HCT116 (cell line): ENCODE results near the gene RCOR1. TPM values are rescaled to one million over a fixed set of nuclear protein-coding genes. Genes with fewer than 3 reads are reported as not detected.
A peak's percentile ranks its signal among the peaks of the same experiment; 100 is the strongest.

Experiments
- ATAC-seq: fragments of 200-7000 bp; cut with Tn5 transposase; 2 replicates; pipeline ENCODE4 v1.9.1; 2020; ENCODE audit warnings: mild to moderate bottlenecking, moderate library complexity
- BruUV-seq: library from RNA; stranded (reverse); fragments of 400-500 nt; replicated peaks from 2 replicates; lab custom pipeline; 2021; lab: Mats Ljungman, UMichigan
- CTCF ChIA-PET: fragments of 300-600 bp; sonication (Branson Sonifier 250); formaldehyde crosslinking; loops from one replicate; lab custom pipeline; 2021; ENCODE audit warnings: antibody characterized with exemption; lab: Charles Lee
- POLR2A ChIA-PET: fragments of 300-600, 350-600 bp; sonication (Branson Sonifier 250); formaldehyde crosslinking; loops from one replicate; lab custom pipeline; 2021; ENCODE audit warnings: antibody characterized with exemption; lab: Charles Lee
- RAD21 ChIA-PET, 2 experiments: fragments of 300-600 bp; sonication (Branson Sonifier 250); formaldehyde crosslinking; loops; one replicate each; lab custom pipeline; 2023; ENCODE audit warnings: low total read pairs in 2 of 2; ENCODE audit not compliant: uncharacterized antibody in 2 of 2, unreplicated experiment in 2 of 2, low non-redundant PET in 1 of 2; lab: Charles Lee
- DNase-seq: peaks from one replicate; pipeline ENCODE4 v3.0.0-alpha.2; 2010; ENCODE audit warnings: low read depth, low spot score
- H2AFZ ChIP-seq: fragments of 200-600 bp; shearing (Covaris generic), sonication (generic); 2 replicates; pipeline ENCODE4 v1.6.1; 2017; ENCODE audit warnings: low read depth, mixed run types, mixed read lengths, antibody characterized with exemption, low read length; ENCODE audit not compliant: poor library complexity, severe bottlenecking
- H3K27ac ChIP-seq: 2 replicates; pipeline ENCODE4 v1.5.1; 2012; ENCODE audit warnings: low read depth, low read length
- H3K27me3 ChIP-seq: fragments of 200-600 bp; sonication (generic); 2 replicates; pipeline ENCODE4 v1.6.1; 2016; ENCODE audit warnings: mixed run types, low read length, mixed read lengths; ENCODE audit not compliant: insufficient read depth
- H3K36me3 ChIP-seq, 2 experiments: fragments of 200-500 bp in 1 of 2; fragments of 200-600 bp in 1 of 2; sonication (Bioruptor generic) in 1 of 2; sonication (generic) in 1 of 2; 2 replicates each; pipeline versions ENCODE4 v1.5.1 to v1.6.1; 2014 to 2016; ENCODE audit warnings: low read length in 2 of 2, inconsistent platforms in 1 of 2, mixed read lengths in 1 of 2, mixed run types in 1 of 2; ENCODE audit not compliant: insufficient read depth in 2 of 2, control insufficient read depth in 1 of 2
- H3K4me1 ChIP-seq, 2 experiments: fragments of 200-600 bp in 1 of 2; sonication (generic) in 1 of 2; 2 replicates each; pipeline versions ENCODE4 v1.5.1 to v1.6.1; 2012 to 2017; ENCODE audit warnings: low read length in 2 of 2, inconsistent platforms in 1 of 2, mild to moderate bottlenecking in 1 of 2, mixed read lengths in 1 of 2, mixed run types in 1 of 2, moderate library complexity in 1 of 2; ENCODE audit not compliant: insufficient read depth in 2 of 2, control insufficient read depth in 1 of 2
- H3K4me2 ChIP-seq: fragments of 200-600 bp; sonication (generic); 2 replicates; pipeline ENCODE4 v1.6.1; 2017; ENCODE audit warnings: mixed run types, low read length, mixed read lengths
- H3K4me3 ChIP-seq, 2 experiments: fragments of 200-600 bp in 1 of 2; sonication (generic) in 1 of 2; replicated peaks in 1 of 2; 2 replicates each; pipeline ENCODE4 v1.5.1; 2011 to 2016; ENCODE audit warnings: low read length in 2 of 2, control low read depth in 1 of 2, low read depth in 1 of 2, mild to moderate bottlenecking in 1 of 2, mixed read lengths in 1 of 2, mixed run types in 1 of 2
- H3K79me2 ChIP-seq: fragments of 200-600 bp; sonication (generic); 2 replicates; pipeline ENCODE4 v1.6.1; 2017; ENCODE audit warnings: mild to moderate bottlenecking, mixed run types, low read length, moderate library complexity, mixed read lengths; ENCODE audit not compliant: insufficient read depth
- H3K9ac ChIP-seq: fragments of 200-600 bp; sonication (generic); 2 replicates; pipeline ENCODE4 v1.6.1; 2016; ENCODE audit warnings: low read length, mixed read lengths
- H3K9me2 ChIP-seq: fragments of 200-600 bp; sonication (generic), shearing (Covaris generic); 2 replicates; pipeline ENCODE4 v1.6.1; 2017; ENCODE audit warnings: mixed run types, mild to moderate bottlenecking, moderate library complexity; ENCODE audit not compliant: insufficient read depth
- H3K9me3 ChIP-seq, 2 experiments: fragments of 200-500 bp in 1 of 2; fragments of 200-600 bp in 1 of 2; sonication (Bioruptor generic) in 1 of 2; sonication (generic) in 1 of 2; 2 replicates each; pipeline ENCODE4 v1.6.1; 2014 to 2017; ENCODE audit warnings: low read length in 2 of 2, mixed read lengths in 2 of 2, inconsistent platforms in 1 of 2, low read depth in 1 of 2, mild to moderate bottlenecking in 1 of 2, mixed run types in 1 of 2, moderate library complexity in 1 of 2; ENCODE audit not compliant: control insufficient read depth in 1 of 2, insufficient read depth in 1 of 2
- H4K20me1 ChIP-seq: fragments of 200-600 bp; sonication (generic), shearing (Covaris generic); 2 replicates; pipeline ENCODE4 v1.6.1; 2017; ENCODE audit warnings: mixed run types, mild to moderate bottlenecking, moderate library complexity; ENCODE audit not compliant: insufficient read depth
- ATF3 ChIP-seq: IDR thresholded peaks from 2 replicates; pipeline ENCODE4 v1.6.1; 2012
- CBX3 ChIP-seq: IDR thresholded peaks from 2 replicates; pipeline ENCODE4 v1.6.1; 2012; ENCODE audit warnings: low read depth
- CEBPB ChIP-seq: IDR thresholded peaks from 2 replicates; pipeline ENCODE4 v1.6.1; 2012; ENCODE audit warnings: low read depth
- CTCF ChIP-seq, 3 experiments: fragments of 200-600 bp in 1 of 3; sonication (generic) in 1 of 3; IDR thresholded peaks in 2 of 3; conservative IDR thresholded peaks in 1 of 3; 2 replicates each; pipeline ENCODE4 v1.5.1; 2012 to 2017; ENCODE audit warnings: low read depth in 2 of 3, low read length in 2 of 3, antibody characterized with exemption in 1 of 3, borderline replicate concordance in 1 of 3, control low read depth in 1 of 3, mild to moderate bottlenecking in 1 of 3, mixed read lengths in 1 of 3, mixed run types in 1 of 3, moderate library complexity in 1 of 3; ENCODE audit not compliant: insufficient read depth in 1 of 3
- EGR1 ChIP-seq: IDR thresholded peaks from 2 replicates; pipeline ENCODE4 v1.6.1; 2012; ENCODE audit warnings: low read depth
- ELF1 ChIP-seq: IDR thresholded peaks from 2 replicates; pipeline ENCODE4 v1.6.1; 2012; ENCODE audit warnings: low read depth, borderline replicate concordance
- FOSL1 ChIP-seq: IDR thresholded peaks from 2 replicates; pipeline ENCODE4 v1.6.1; 2012; ENCODE audit warnings: low read depth
- MAX ChIP-seq: IDR thresholded peaks from 2 replicates; pipeline ENCODE4 v1.6.1; 2012
- POLR2A ChIP-seq: IDR thresholded peaks from 2 replicates; pipeline ENCODE4 v1.7.0; 2011; ENCODE audit warnings: borderline replicate concordance; ENCODE audit not compliant: insufficient read depth, insufficient read length; ENCODE audit errors: extremely low read depth
- POLR2AphosphoS5 ChIP-seq: IDR thresholded peaks from 2 replicates; pipeline ENCODE4 v1.6.1; 2011; ENCODE audit warnings: mild to moderate bottlenecking, low read depth, low read length, moderate library complexity
- SIN3A ChIP-seq: IDR thresholded peaks from 2 replicates; pipeline ENCODE4 v1.6.1; 2012; ENCODE audit warnings: low read depth
- TCF7L2 ChIP-seq: IDR thresholded peaks from 2 replicates; pipeline ENCODE4 v1.7.0; 2011; ENCODE audit warnings: borderline replicate concordance, inconsistent platforms; ENCODE audit not compliant: insufficient read depth, insufficient read length; ENCODE audit errors: extremely low read depth
- YY1 ChIP-seq: IDR thresholded peaks from 2 replicates; pipeline ENCODE4 v1.6.1; 2011; ENCODE audit warnings: low read length, low read depth, moderate library complexity, mild to moderate bottlenecking; ENCODE audit not compliant: insufficient replicate concordance; ENCODE audit errors: extremely low read depth
- ZBTB33 ChIP-seq: IDR thresholded peaks from 2 replicates; pipeline ENCODE4 v1.6.1; 2011; ENCODE audit warnings: mild to moderate bottlenecking, low read length, moderate library complexity; ENCODE audit not compliant: insufficient replicate concordance; ENCODE audit errors: extremely low read depth
- ZFX ChIP-seq: fragments of 450-650 bp; IDR thresholded peaks from 2 replicates; pipeline ENCODE4 v1.6.1; 2017
- ZNF274 ChIP-seq: fragments of 200-500 bp; sonication (Bioruptor generic); IDR thresholded peaks from 2 replicates; pipeline ENCODE4 v1.6.1; 2014; ENCODE audit warnings: mild to moderate bottlenecking, low read depth, low read length, inconsistent platforms
- intact Hi-C: fragments of 100-400 bp; cut with micrococcal nuclease; formaldehyde crosslinking; loops from 2 replicates; pipeline ENCODE4 v1.10.0; 2022
- total RNA-seq: library from RNA; stranded (reverse); gene quantifications from one replicate; pipeline ENCODE4 v1.2.1, GENCODE V29; 2021; ENCODE audit not compliant: unreplicated experiment

Gene RCOR1
- total RNA-seq, 1 experiment from 2014 or later = 30.7 TPM

- no peaks in the 10 kb centered on the region for H3K36me3 ChIP-seq
- intact Hi-C loops = no loop called here
- DNase-seq = no peak
- no peak overlapping the region for H2AFZ ChIP-seq
- TF ChIP-seq POLR2AphosphoS5 = no peak
- TF ChIP-seq ZNF274 = no peak
- no peak for TF ChIP-seq SIN3A
- TF ChIP-seq ELF1 = no peak
- no peak for TF ChIP-seq FOSL1
- TF ChIP-seq CBX3 = no peak
- TF ChIP-seq EGR1 = no peak
- TF ChIP-seq TCF7L2 = no peak
- no peak for TF ChIP-seq MAX
- TF ChIP-seq ATF3 = no peak
- TF ChIP-seq YY1 = no peak
- no peak for TF ChIP-seq CEBPB
- TF ChIP-seq ZBTB33 = no peak
- no peak for TF ChIP-seq ZFX
- TF ChIP-seq POLR2A = no peak
- TF ChIP-seq CTCF (IDR thresholded peaks at IDR 0.05 in 2 of 3, conservative IDR thresholded peaks at IDR 0.05 in 1 of 3; ENCODE audit: borderline replicate concordance in 1 of 3, insufficient read depth in 1 of 3, low read depth in 2 of 3, low read length in 2 of 3) = no peak
- no peak overlapping the region for H3K27ac ChIP-seq
- H3K4me1 ChIP-seq = peaks cover 33 to 51% of the 10 kb centered on the region in 2 experiments
- H3K4me2 ChIP-seq = peak overlapping the region; percentile 36; the same call in 1 of the 2 replicates
- ATAC-seq = no peak
- POLR2A ChIA-PET = interaction anchor here (1.8 kb wide), 1 partner anchor 82 kb away, joined by 5 read pairs; no protein-coding TSS in a partner anchor
- H3K4me3 ChIP-seq = no peak overlapping the region
- H3K27me3 ChIP-seq = no peaks in the 10 kb centered on the region
- CTCF ChIA-PET = interaction anchor here (0.7 to 1.6 kb wide), 2 partner anchors 12 to 82 kb away, joined by 3 to 7 read pairs; no protein-coding TSS in a partner anchor
- peaks cover 100% of the 10 kb centered on the region for H3K79me2 ChIP-seq
- H4K20me1 ChIP-seq = peaks cover 16% of the 10 kb centered on the region; the same call in 1 of the 2 replicates
- no peaks in the 10 kb centered on the region for H3K9me3 ChIP-seq
- no peaks in the 10 kb centered on the region for H3K9me2 ChIP-seq
- no peak overlapping the region for H3K9ac ChIP-seq
- BruUV-seq = no TSS peak
- RAD21 ChIA-PET = no interaction called here
Observed at GRCh38 chr14:102606296-102606695, 13.8 kb downstream of the RCOR1 start.
